CD4-positive, alpha-beta T cell treated with Interleukin-6 for 4 hours (primary cell): Measurements from ENCODE around the gene ARID4A.
"Not testable (repeated sequence)": the region's sequence is repeated elsewhere in the genome, so short reads cannot be mapped to it uniquely, and the experiment has no call there.

Source experiments
- DNase-seq: peaks from one replicate; pipeline ENCODE4 v3.0.0-alpha.2; 2020; ENCODE audit warnings: mixed read lengths

The ARID4A gene, protein sequence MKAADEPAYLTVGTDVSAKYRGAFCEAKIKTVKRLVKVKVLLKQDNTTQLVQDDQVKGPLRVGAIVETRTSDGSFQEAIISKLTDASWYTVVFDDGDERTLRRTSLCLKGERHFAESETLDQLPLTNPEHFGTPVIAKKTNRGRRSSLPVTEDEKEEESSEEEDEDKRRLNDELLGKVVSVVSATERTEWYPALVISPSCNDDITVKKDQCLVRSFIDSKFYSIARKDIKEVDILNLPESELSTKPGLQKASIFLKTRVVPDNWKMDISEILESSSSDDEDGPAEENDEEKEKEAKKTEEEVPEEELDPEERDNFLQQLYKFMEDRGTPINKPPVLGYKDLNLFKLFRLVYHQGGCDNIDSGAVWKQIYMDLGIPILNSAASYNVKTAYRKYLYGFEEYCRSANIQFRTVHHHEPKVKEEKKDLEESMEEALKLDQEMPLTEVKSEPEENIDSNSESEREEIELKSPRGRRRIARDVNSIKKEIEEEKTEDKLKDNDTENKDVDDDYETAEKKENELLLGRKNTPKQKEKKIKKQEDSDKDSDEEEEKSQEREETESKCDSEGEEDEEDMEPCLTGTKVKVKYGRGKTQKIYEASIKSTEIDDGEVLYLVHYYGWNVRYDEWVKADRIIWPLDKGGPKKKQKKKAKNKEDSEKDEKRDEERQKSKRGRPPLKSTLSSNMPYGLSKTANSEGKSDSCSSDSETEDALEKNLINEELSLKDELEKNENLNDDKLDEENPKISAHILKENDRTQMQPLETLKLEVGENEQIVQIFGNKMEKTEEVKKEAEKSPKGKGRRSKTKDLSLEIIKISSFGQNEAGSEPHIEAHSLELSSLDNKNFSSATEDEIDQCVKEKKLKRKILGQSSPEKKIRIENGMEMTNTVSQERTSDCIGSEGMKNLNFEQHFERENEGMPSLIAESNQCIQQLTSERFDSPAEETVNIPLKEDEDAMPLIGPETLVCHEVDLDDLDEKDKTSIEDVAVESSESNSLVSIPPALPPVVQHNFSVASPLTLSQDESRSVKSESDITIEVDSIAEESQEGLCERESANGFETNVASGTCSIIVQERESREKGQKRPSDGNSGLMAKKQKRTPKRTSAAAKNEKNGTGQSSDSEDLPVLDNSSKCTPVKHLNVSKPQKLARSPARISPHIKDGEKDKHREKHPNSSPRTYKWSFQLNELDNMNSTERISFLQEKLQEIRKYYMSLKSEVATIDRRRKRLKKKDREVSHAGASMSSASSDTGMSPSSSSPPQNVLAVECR

DNA sequence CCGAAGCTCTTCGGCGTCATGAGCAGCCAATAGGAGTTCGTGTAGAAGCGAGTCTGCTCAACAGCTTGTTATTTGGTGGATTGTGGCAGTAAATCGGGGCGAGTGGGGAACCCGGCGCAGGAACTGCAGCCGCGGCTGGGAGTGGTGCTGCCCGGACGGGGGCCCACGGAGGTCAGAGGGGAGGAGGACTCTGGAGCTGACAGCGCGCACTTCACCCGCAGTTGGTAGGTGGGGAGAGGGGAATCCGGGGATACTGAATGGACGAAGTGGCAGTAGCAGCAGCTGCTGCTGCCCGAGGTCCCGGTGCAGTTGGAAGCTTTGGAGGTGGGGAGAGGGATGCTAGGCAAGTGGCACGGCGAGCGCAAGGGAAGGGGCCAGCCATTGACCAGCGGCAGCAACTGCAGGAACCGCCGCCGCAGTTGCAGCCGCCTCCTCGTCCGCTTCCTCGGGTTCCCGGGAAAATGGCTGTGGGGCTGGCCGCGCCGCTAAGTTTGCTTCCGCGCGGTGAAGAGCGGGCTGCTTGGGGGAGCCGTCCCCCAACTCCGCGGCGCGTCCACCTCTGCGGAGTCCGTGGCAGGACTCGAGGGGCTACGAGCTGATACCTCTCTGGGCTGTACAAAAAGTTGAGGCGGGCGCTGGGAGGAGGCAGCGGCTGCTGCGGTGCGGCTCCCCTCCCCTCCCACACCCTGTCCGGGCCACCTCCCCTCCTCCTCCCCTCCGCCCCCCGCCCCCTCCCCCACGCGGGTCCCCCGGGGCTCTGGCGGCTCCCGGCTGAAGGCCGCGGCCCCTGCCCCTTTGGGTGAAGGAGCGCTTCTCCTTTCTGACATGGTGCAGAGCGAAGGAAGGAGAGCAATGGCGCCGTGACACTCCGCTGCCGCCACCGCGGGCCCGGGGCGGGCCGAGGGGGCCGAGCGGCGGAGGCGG lies at the start of gene ARID4A:
ARID4A (plus strand) TSS at position 79 of the 924 bp plus-strand sequence. CDS start 1,300 bp downstream, outside the sequence.
- peak; percentile 84 for DNase-seq

DNA sequence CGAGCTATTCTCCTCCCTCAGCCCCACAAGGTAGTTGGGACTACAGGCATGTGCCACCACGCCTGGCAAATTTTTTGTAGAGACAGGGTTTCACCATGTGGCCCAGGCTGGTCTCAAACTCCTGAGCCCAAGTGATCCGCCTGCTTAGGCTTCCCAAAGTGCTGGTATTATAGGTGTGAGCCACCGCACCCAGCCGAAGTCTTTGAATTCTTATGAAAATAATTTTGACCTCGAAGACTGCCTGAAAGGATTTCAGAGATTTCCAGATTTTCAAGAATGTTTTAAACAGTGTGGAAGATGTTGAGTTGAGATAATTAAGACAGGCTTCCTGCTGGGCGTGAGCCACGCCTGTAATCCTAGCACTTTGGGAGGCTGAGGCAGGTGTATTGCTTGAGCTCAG lies 48.7 kb upstream of the ARID4A start:
- DNase-seq, result no peak

GRCh38 chr14:58258156-58258555 lies 40.2 kb upstream of the ARID4A start:
- no peak for DNase-seq

DNA sequence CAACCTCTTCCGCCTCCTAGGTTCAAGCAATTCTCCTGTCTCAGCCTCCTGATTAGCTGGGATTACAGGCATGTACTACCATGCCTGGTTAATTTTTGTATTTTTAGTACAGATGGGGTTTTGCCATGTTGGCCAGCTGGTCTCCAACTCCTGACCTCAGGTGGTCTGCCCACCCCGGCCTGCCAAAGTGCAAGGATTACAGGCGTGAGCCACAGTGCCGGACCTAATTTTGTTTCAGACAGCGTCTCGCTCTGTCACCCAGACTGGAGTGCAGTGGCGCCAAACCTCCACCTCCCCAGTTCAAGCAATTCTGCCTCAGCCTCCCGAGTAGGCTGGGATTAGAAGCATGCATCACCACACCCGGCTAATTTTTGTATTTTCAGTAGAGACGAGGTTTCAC lies 36.4 kb upstream of the ARID4A start:
- DNase-seq, result not testable (repeated sequence)

- no peak for DNase-seq
Observed at GRCh38 chr14:58265401-58265800, 33.0 kb upstream of the ARID4A start.

DNA sequence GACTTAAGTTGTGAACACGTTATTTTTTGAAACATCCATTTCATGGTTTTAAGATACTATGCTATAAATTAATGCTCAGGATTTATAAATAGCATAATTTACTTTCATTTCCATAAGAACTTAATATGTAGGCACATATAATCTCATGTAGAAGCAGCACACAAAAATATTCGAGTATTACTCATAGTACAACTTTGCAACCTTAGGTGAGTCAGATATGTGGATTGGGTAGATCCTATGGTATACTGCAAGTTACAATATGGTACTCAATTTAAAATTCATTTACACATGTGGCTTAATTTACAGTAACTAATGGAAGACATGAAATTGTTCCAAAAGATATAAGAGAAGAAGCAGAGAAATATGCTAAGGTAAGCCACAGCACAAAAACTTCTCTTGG lies 27.7 kb upstream of the ARID4A start:
- no peak for DNase-seq

DNA sequence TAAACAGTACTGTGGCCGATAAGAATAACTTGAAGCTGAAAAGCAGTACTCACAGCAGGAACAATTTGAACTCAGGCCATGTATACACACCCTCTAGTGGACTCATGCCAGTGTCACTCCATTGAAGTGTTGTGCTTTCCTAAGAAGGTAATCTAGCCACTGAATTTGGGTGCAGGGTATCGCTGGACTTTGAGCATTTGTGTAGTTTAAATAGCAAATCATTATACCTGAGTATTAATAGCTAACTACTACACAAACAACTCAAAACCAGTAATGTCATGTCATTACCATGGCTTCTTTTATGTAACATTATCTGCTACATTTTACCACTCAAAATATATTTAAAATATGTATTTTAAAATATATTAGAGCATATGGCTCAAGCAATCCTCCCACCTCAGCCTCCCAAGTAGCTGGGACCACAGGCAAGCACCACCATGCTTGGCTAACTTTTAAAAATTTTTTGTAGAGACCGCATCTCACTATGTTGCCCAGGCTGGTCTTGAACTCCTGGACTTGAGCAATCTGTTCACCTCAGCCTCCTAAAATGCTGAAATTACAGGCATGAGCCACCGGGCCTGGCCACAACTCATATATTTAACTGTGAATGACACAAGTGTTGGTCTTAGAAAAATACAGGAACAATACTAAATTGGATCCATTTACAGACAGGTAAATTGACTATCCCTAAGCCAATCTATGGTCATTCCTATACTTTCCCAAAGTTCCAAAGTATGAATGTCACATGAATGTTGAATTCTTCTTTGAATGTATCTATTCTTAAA lies 25.6 kb upstream of the ARID4A start:
- no peak for DNase-seq

GRCh38 chr14:58274881-58275280 lies 23.5 kb upstream of the ARID4A start:
- no peak for DNase-seq

- DNase-seq, result no peak
Observed at GRCh38 chr14:58275527-58276190, 22.7 kb upstream of the ARID4A start.

DNA sequence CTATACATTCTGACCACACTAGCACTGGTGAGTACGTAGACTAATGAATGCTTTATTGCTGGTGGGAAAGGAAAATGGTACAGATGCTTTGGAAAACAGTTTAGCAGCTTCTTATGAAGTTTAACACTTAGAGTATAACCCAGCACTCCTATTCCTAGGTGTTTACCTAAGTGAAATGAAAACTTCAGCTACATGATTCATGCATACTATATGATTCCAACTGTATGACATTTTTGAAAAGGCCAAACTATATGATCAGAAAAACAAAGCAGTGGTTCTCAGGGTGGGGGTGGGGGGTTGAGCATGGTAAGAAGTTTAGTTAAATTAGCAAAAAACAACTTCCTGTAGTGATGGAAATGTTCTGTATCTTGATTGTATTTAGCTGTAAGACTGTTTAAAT lies 22.1 kb upstream of the ARID4A start:
- no peak for DNase-seq

- DNase-seq, result no peak
Observed at GRCh38 chr14:58278177-58278576, 20.2 kb upstream of the ARID4A start.

DNA sequence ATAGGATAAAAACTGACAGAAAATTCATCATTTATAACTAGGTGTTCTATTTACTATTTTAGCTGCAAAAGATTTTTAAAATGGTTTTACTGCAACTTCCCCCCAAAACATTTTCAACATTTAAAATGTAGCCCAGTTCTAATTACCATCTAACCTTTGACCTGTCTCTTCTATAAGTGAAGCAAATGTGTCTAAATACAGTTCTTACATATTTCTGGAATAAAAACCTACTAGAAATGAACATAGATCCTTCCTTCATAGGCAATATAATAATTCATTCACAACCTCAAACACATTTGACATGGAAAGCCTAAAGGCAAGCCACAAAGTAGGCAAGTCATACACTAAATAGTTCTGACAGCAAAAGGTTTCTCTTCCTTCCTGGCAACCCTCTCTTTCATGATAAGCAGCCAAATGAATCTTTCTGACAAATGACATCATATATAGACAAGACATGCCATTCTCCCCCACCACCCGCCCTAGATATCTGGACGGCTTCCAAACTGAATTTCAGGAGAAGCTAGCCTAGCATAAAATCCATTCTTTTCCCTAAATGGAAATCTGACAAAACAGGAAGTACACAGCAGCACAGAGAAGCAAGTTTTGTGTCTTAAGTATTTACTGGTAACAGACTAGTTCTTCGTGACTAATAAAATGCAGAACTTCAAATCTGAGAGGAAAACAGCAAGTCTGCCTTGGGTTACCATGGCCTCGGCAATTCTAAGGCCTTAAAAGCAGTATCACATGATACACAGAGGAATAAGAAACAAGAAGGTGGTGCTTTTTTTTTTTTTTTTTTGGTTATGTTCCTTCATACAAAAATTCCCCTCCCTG lies 17.2 kb upstream of the ARID4A start:
- peak; percentile 39 for DNase-seq

- no peak for DNase-seq
Observed at GRCh38 chr14:58281969-58282368, 16.4 kb upstream of the ARID4A start.

DNA sequence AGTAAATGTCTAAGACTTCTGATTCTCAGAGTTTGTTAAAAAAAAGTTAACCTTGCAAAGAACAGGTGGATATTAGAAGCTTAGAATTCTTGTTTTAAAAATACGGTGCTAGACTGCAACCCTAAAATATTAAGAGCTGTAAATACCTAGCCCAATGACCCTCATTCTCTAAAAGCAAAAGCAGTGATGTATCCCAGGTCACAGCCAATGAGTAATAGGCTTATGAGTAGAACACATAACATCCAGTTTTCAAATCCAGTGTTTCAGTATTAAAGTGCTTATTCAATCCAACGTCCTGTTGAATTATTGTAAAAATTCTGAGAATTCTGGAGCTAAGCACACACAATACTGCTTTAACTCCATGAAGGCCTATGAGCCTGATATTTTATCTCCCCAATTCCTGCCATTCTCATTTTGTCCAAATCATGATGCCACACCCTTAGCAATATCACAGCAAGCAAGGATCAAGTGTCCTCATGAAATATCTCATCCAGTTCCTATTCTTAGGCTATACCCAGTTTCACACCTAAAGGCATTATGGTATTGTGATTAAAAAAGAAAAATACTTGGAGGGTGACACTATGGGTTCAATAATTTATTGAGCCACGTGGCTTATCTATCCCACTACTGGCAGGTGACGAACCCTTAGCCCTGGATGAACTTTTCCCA lies 15.3 kb upstream of the ARID4A start:
- no peak for DNase-seq

DNA sequence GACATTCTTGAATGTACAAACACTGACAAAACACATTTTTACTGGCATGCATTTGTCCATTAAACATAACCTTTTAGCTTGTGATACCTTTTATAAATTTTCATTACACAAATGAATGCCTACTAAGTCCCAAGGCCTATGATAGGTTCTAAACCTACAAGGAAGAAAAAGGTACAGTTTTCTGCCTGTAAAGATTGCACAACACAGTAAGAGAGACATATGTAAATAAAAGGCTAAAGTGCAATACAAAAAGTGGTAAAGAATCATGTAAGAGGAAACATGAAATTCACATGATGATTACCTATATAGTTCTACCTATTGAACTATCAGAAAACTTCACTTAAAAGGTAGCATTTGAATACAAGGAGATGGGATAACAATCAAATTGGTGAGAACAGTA lies 14.6 kb upstream of the ARID4A start:
- no peak for DNase-seq

DNA sequence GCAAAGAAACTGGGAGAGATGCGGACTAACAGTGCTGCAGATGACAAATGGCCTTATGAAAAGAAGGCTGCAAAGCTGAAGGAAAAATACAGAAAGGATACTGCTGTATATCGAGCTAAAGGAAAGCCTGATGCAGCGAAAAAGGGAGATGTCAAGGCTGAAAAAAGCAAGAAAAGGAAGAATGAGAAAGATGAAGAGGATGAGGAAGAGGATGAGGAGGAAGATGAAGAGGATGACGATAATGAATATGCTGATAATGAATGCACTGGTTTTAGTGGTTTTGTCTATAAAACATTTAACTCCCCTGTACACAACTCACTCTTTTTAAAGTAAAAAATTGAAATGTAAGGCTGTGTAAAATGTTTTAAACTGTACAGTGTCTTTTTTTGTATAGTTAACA lies 13.2 kb upstream of the ARID4A start:
- no peak for DNase-seq

DNA sequence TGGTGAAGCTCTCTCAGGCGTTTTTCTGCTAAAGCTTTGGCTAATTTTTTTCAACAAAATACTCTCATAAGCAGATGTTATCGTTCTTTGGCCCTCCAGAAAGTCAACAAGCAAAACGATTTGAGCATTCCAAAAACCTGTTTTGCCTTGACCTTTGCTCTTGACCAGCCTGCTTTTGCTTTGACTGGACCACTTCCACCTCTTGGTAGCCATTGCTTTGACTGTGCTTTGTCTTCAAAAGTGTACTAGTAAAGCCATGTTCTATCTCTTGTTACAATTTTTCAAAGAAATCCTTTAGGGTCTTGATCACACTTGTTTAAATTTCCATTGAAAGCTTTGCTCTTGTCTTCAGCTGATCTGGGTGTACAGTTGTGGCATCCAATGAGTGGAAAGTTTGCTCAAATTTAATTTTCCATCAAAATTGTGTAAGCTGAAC lies 10.7 kb upstream of the ARID4A start:
- no peak for DNase-seq

GRCh38 chr14:58288106-58288792 lies 10.1 kb upstream of the ARID4A start:
- no peak for DNase-seq
